Keratinocyte (primary cell): ENCODE results near the gene KRTAP10-11.

Experiments used
- CTCF ChIP-seq, 3 experiments: IDR thresholded peaks in 1 of 3; conservative IDR thresholded peaks in 1 of 3; optimal IDR thresholded peaks in 1 of 3; 2 replicates in 2 of 3; 3 replicates in 1 of 3; pipeline versions ENCODE3 to v1.5.1; 2011; ENCODE audit warnings: low read length in 3 of 3, mild to moderate bottlenecking in 3 of 3, moderate library complexity in 2 of 3, control low read depth in 1 of 3, inconsistent platforms in 1 of 3; ENCODE audit not compliant: insufficient read depth in 2 of 3; ENCODE audit errors: extremely low read depth in 1 of 3
- EZH2 ChIP-seq: IDR thresholded peaks from one replicate; pipeline ENCODE4 v1.6.1; 2012; ENCODE audit warnings: inconsistent platforms, mild to moderate bottlenecking, low read length, moderate library complexity

GRCh38 chr21:44613386-44614155 lies 32.6 kb upstream of the KRTAP10-11 start:
- no peak for TF ChIP-seq EZH2
- TF ChIP-seq CTCF (optimal IDR thresholded peaks at IDR 0.05 in 1 of 3, IDR thresholded peaks at IDR 0.05 in 1 of 3, conservative IDR thresholded peaks at IDR 0.05 in 1 of 3; ENCODE audit: extremely low read depth in 1 of 3, insufficient read depth in 2 of 3, low read length in 3 of 3) = no peak
